Pancreas (tissue), 10 donors: ENCODE data around the gene CLEC4C. TPM values are rescaled to one million over a fixed set of nuclear protein-coding genes. Genes with fewer than 3 reads are reported as not detected.
"Not testable (repeated sequence)": the region's sequence is repeated elsewhere in the genome, so short reads cannot be mapped to it uniquely, and the experiment has no call there.

Source experiments
- ATAC-seq, 4 donors: fragments of 200-7000 bp; cut with Tn5 transposase; one replicate each; pipeline versions ENCODE4 v1.8.0 to v1.9.1; 2020; ENCODE audit warnings: mild to moderate bottlenecking in 4 of 4, moderate library complexity in 4 of 4
- DNase-seq, 6 donors: peaks; one replicate each; pipeline ENCODE4 v3.0.0-alpha.2; 2020
- FAIRE-seq: peaks from 2 replicates; lab custom pipeline; 2012; peaks lifted over from hg19 to GRCh38; lab: Jason Lieb, UNC
- H3K27ac ChIP-seq, 4 donors: fragments of 200-600 bp; sonication (generic); 1 replicate in 3 of 4; 2 replicates in 1 of 4; pipeline versions ENCODE4 v1.5.0 to v1.8.0; 2020
- H3K27me3 ChIP-seq, 4 donors: fragments of 200-600 bp; one replicate each; pipeline ENCODE4 v1.8.0; 2021
- H3K36me3 ChIP-seq, 3 donors: fragments of 200-600 bp; sonication (generic) in 1 of 3; one replicate each; pipeline versions ENCODE4 v1.5.0 to v1.8.0; 2020 to 2021
- H3K4me1 ChIP-seq, 3 donors: fragments of 200-600 bp; one replicate each; pipeline ENCODE4 v1.8.0; 2021
- H3K4me3 ChIP-seq, 4 donors: fragments of 200-600 bp; sonication (generic) in 2 of 4; one replicate each; pipeline versions ENCODE4 v1.5.0 to v1.8.0; 2020 to 2021
- H3K9me3 ChIP-seq, 4 donors: fragments of 200-600 bp; one replicate each; pipeline ENCODE4 v1.8.0; 2021
- WGBS, 2 donors: extraction: QIAGEN DNeasy Blood & Tissue Kit; methylation state at CpG; one replicate each; pipeline ENCODE4 v1.1.7; 2013; 5-methylcytosine and 5-hydroxymethylcytosine counted together
- intact Hi-C, 3 donors: fragments of 100-400 bp; cut with DNase I; formaldehyde crosslinking; loops; one replicate each; pipeline versions ENCODE4 v1.11.1 to v1.14.2; 2022
- polyA plus RNA-seq, 2 donors: library from polyadenylated mRNA; stranded (reverse); fragments of 200-250 nt; gene quantifications; one replicate each; pipeline ENCODE4 v1.2.3, GENCODE V29; 2013
- total RNA-seq, 6 donors: library from RNA; stranded (reverse); fragmentation: NEBNext Ultra II Directional in 4 of 6; extraction: Animal tissue kit (Norgen Biotek cat#: 25700) in 4 of 6; gene quantifications; one replicate each; pipeline versions ENCODE4 v1.2.1 to v1.2.4, GENCODE V29; 2021 to 2023
- TF ChIP-seq, protein P1 (sequence below), 4 donors: fragments of 200-600 bp; sonication (generic) in 3 of 4; IDR thresholded peaks; one replicate each; pipeline versions ENCODE4 v1.5.0 to v1.8.0; 2021; ENCODE audit warnings: antibody characterized with exemption in 4 of 4
- donor health status: healthy with polysubstance abuse.
- donor health status: DM: no; HTN: no; CAD: no; lungs with moderate emphysema.
- donor health status: DM: no; HTN: no; CAD: no.
- donor health status: control.
- donor health status: control.
- donor health status: Bipolar disorder and iron deficiency.
- donor health status: DM: yes; HTN: yes; CAD: no.
- donor health status: DM: no; HTN: no; CAD: no.
- donor health status: DM: no; HTN: no; CAD: no.
- donor health status: DM: yes; HTN: yes; CAD: no.

CLEC4C gene
- total and polyA plus RNA-seq, 8 donors, result not detected

- Histone ChIP-seq H3K4me1 (no peaks in the 10 kb centered on the region), H3K36me3 (no peaks in the 10 kb centered on the region), H3K27me3 (no peaks in the 10 kb centered on the region), H3K9me3 (no peaks in the 10 kb centered on the region), H3K27ac (no peak overlapping the region), H3K4me3 (no peak overlapping the region)
- ATAC-seq (no peak), FAIRE-seq (no peak), DNase-seq (no peak)
- intact Hi-C loops, result no loop called here
- 69 to 74% methylated on average over 9 of the region's 9 CpGs for whole genome bisulfite sequencing, 2 donors
- TF ChIP-seq, protein P1, sequence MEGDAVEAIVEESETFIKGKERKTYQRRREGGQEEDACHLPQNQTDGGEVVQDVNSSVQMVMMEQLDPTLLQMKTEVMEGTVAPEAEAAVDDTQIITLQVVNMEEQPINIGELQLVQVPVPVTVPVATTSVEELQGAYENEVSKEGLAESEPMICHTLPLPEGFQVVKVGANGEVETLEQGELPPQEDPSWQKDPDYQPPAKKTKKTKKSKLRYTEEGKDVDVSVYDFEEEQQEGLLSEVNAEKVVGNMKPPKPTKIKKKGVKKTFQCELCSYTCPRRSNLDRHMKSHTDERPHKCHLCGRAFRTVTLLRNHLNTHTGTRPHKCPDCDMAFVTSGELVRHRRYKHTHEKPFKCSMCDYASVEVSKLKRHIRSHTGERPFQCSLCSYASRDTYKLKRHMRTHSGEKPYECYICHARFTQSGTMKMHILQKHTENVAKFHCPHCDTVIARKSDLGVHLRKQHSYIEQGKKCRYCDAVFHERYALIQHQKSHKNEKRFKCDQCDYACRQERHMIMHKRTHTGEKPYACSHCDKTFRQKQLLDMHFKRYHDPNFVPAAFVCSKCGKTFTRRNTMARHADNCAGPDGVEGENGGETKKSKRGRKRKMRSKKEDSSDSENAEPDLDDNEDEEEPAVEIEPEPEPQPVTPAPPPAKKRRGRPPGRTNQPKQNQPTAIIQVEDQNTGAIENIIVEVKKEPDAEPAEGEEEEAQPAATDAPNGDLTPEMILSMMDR (IDR thresholded peaks at IDR 0.05), result no peak
Observed at GRCh38 chr12:7758766-7759140, 11.6 kb upstream of the CLEC4C start.

DNA sequence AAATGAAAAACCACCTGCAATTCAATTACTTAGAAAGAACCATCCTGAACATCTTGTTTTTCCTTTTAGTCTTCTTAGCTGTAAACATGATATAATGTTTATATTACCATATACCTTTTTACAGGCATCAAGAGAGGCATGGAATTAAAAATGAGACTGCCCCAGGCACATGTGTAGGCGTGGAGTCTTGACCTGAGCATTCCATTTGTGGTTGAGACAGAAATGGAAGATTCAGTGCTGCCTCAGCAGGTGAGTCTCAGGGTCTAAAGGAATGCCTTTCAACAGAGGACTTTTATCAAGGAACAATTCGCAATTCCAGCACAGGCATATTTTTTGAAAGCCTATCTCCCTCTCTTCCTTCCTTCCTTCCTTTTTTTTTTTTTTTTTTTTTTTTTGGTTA lies 9.8 kb upstream of the CLEC4C start:
- no peak for ATAC-seq
- FAIRE-seq, result no peak
- intact Hi-C loops, result no loop called here
- H3K27ac ChIP-seq, result no peak overlapping the region
- no peaks in the 10 kb centered on the region for H3K9me3 ChIP-seq
- H3K36me3 ChIP-seq, result no peaks in the 10 kb centered on the region
- DNase-seq, result no peak
- no peaks in the 10 kb centered on the region for H3K27me3 ChIP-seq
- TF ChIP-seq, protein P1 (IDR thresholded peaks at IDR 0.05), result no peak
- H3K4me3 ChIP-seq, result no peak overlapping the region
- H3K4me1 ChIP-seq, result no peaks in the 10 kb centered on the region
- 42 to 58% methylated on average over 2 of the region's 2 CpGs for WGBS, 2 donors

- intact Hi-C loops, result not testable (repeated sequence)
Observed at GRCh38 chr12:7755668-7756067, 8.5 kb upstream of the CLEC4C start.

GRCh38 chr12:7751941-7752922 lies 5.1 kb upstream of the CLEC4C start:
- ATAC-seq, H3K27ac ChIP-seq, intact Hi-C loops, H3K27me3 ChIP-seq, H3K9me3 ChIP-seq, H3K4me1 ChIP-seq, H3K36me3 ChIP-seq, H3K4me3 ChIP-seq, FAIRE-seq: not testable (repeated sequence)
- WGBS, 2 donors, result 89 to 96% methylated on average over 35 to 39 of the region's 48 CpGs
- peak in 1 of 6 donors; percentile 50 for DNase-seq

More at GRCh38 chr12:7755668-7756067, 8.5 kb upstream of the CLEC4C start:
- H3K36me3 ChIP-seq, H3K4me1 ChIP-seq, DNase-seq, H3K9me3 ChIP-seq, H3K27ac ChIP-seq, H3K27me3 ChIP-seq, ATAC-seq, H3K4me3 ChIP-seq, FAIRE-seq: not testable (repeated sequence)
- 89 to 94% methylated on average over 9 of the region's 9 CpGs for WGBS, 2 donors

DNA sequence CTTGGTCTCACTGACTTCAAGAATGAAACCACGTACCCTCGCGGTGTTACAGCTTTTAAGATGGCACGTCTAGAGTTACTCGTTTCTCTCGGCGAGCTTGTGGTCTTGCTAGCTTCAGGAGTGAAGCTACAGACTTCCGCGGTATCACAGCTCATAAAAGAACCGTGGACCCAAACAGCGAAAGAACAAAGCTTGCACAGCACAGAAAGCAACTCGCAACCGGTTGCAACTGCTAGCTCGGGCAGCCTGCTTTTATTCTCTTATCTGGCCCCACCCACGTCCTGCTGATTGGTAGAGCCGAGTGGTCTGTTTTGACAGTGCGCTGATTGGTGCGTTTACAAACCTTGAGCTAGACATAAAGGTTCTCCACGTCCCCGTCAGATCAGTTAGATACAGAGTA lies 4.2 kb upstream of the CLEC4C start:
- Histone ChIP-seq H3K4me3 (no peak overlapping the region), H3K27ac (no peak overlapping the region), H3K4me1 (no peaks in the 10 kb centered on the region), H3K9me3 (no peaks in the 10 kb centered on the region), H3K36me3 (no peaks in the 10 kb centered on the region), H3K27me3 (no peaks in the 10 kb centered on the region)
- DNase-seq (no peak), ATAC-seq (no peak), FAIRE-seq (no peak)
- TF ChIP-seq, protein P1 (IDR thresholded peaks at IDR 0.05), result no peak
- intact Hi-C loops, result no loop called here
- 82 to 86% methylated on average over 20 of the region's 20 CpGs for WGBS, 2 donors

GRCh38 chr12:7750350-7750749 lies 3.2 kb upstream of the CLEC4C start:
- intact Hi-C loops, result no loop called here
- FAIRE-seq (no peak), ATAC-seq (no peak), DNase-seq (no peak)
- WGBS, 2 donors, result 81 to 87% methylated on average over 6 of the region's 6 CpGs
- Histone ChIP-seq H3K4me3 (no peak overlapping the region), H3K36me3 (no peaks in the 10 kb centered on the region), H3K27me3 (no peaks in the 10 kb centered on the region), H3K27ac (no peak overlapping the region), H3K4me1 (no peaks in the 10 kb centered on the region), H3K9me3 (no peaks in the 10 kb centered on the region)
- TF ChIP-seq, protein P1 (IDR thresholded peaks at IDR 0.05), result no peak
